ENCODE measurements around the gene TSEN2.

DNA sequence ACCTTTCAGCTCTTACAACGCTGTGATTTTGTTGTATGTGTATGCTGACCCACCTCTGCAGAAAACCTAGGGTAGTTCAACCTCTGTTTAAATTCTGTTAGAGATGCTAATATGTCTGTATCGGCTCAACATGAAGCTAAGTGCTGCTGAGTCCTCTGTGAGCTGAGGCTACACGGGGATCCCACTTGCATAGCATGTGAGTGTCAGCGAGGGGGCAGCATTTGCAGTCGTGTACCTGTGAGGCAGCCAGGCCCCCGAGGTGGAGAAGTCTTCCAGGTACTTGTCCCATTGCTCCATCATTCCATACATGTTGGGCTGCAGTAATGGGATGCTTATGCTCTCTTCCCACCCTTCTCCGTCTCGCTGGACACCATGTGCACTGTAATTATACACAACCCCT lies 57.3 kb downstream of the TSEN2 start:
- TF ChIP-seq, protein P1, sequence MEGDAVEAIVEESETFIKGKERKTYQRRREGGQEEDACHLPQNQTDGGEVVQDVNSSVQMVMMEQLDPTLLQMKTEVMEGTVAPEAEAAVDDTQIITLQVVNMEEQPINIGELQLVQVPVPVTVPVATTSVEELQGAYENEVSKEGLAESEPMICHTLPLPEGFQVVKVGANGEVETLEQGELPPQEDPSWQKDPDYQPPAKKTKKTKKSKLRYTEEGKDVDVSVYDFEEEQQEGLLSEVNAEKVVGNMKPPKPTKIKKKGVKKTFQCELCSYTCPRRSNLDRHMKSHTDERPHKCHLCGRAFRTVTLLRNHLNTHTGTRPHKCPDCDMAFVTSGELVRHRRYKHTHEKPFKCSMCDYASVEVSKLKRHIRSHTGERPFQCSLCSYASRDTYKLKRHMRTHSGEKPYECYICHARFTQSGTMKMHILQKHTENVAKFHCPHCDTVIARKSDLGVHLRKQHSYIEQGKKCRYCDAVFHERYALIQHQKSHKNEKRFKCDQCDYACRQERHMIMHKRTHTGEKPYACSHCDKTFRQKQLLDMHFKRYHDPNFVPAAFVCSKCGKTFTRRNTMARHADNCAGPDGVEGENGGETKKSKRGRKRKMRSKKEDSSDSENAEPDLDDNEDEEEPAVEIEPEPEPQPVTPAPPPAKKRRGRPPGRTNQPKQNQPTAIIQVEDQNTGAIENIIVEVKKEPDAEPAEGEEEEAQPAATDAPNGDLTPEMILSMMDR (IDR thresholded peaks at IDR 0.05), result no peak
- no peak for TF ChIP-seq POLR2A (IDR thresholded peaks at IDR 0.05)
- TF ChIP-seq EP300 (IDR thresholded peaks at IDR 0.05), result no peak

All from tibial nerve (tissue), 4 donors.